Measurements from ENCODE around the gene SYMPK.

DNA sequence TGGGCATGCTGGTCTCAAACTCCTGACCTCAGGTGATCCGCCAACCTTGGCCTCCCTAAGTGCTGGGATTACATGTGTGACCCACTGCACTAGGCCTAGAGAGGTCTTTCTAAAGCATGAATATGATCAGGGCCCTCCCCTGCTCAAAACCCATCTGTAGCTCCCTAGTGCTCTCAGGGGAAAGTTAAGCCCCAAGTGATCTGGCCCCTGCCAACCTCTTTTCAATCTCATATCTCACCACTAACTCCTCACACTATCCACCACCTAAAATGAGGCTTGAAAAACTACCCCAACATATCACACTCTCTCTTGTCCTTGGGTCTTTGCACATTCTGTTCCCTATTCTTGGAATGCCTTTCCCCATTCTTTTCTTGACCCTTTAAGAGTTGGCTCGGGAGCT, 68.3 kb downstream of the SYMPK start:
- TF ChIP-seq, protein P1, sequence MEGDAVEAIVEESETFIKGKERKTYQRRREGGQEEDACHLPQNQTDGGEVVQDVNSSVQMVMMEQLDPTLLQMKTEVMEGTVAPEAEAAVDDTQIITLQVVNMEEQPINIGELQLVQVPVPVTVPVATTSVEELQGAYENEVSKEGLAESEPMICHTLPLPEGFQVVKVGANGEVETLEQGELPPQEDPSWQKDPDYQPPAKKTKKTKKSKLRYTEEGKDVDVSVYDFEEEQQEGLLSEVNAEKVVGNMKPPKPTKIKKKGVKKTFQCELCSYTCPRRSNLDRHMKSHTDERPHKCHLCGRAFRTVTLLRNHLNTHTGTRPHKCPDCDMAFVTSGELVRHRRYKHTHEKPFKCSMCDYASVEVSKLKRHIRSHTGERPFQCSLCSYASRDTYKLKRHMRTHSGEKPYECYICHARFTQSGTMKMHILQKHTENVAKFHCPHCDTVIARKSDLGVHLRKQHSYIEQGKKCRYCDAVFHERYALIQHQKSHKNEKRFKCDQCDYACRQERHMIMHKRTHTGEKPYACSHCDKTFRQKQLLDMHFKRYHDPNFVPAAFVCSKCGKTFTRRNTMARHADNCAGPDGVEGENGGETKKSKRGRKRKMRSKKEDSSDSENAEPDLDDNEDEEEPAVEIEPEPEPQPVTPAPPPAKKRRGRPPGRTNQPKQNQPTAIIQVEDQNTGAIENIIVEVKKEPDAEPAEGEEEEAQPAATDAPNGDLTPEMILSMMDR (IDR thresholded peaks at IDR 0.05; ENCODE audit: low read depth, low read length): no peak
- TF ChIP-seq EZH2phosphoT487 (IDR thresholded peaks at IDR 0.05; ENCODE audit: low read depth): no peak
